PC-3 (cell line): ENCODE measurements around the gene TCHP. TPM values are rescaled to one million over a fixed set of nuclear protein-coding genes. Genes with fewer than 3 reads are reported as not detected.

Source experiments
- ATAC-seq: fragments of 200-7000 bp; cut with Tn5 transposase; 2 replicates; pipeline ENCODE4 v1.9.1; 2020; ENCODE audit warnings: mild to moderate bottlenecking, moderate library complexity
- BruUV-seq: library from RNA; stranded (reverse); fragments of 400-500 nt; replicated peaks from 2 replicates; lab custom pipeline; 2021; lab: Mats Ljungman, UMichigan
- CTCF ChIA-PET: fragments of 300-600 bp; sonication (Branson Sonifier 250); formaldehyde crosslinking; loops from one replicate; lab custom pipeline; 2022; ENCODE audit warnings: antibody characterized with exemption; lab: Charles Lee
- POLR2A ChIA-PET: fragments of 300-600 bp; sonication (Branson Sonifier 250); formaldehyde crosslinking; loops from one replicate; lab custom pipeline; 2022; ENCODE audit warnings: antibody characterized with exemption; ENCODE audit not compliant: unreplicated experiment; lab: Charles Lee
- DNase-seq: peaks from one replicate; pipeline ENCODE4 v3.0.0-alpha.2; 2015
- H2AFZ ChIP-seq: fragments of 300-600 bp; sonication (generic); 2 replicates; pipeline ENCODE4 v1.6.0; 2016; ENCODE audit warnings: antibody characterized with exemption, low read length
- H3F3A ChIP-seq: fragments of 300-600 bp; sonication (generic); one replicate; pipeline ENCODE4 v1.6.0; 2017; ENCODE audit warnings: antibody characterized with exemption, low read length, control low read depth, mild to moderate bottlenecking; ENCODE audit not compliant: unreplicated experiment
- H3K27ac ChIP-seq: fragments of 300-600 bp; sonication (generic); 2 replicates; pipeline ENCODE4 v1.5.1; 2016; ENCODE audit warnings: mild to moderate bottlenecking, low read length
- H3K27me3 ChIP-seq: fragments of 300-600 bp; sonication (generic); 2 replicates; pipeline ENCODE4 v1.6.1; 2016; ENCODE audit warnings: low read length, mixed read lengths
- H3K36me3 ChIP-seq: fragments of 300-600 bp; sonication (generic); 2 replicates; pipeline ENCODE4 v1.6.1; 2016; ENCODE audit warnings: low read depth, mixed run types, low read length, mixed read lengths
- H3K4me1 ChIP-seq: fragments of 300-600 bp; sonication (generic); 2 replicates; pipeline ENCODE4 v1.5.1; 2016; ENCODE audit warnings: low read length; ENCODE audit not compliant: insufficient read depth
- H3K4me2 ChIP-seq: fragments of 300-600 bp; sonication (generic); 2 replicates; pipeline ENCODE4 v1.6.0; 2016; ENCODE audit warnings: low read length
- H3K4me3 ChIP-seq: fragments of 300-600 bp; sonication (generic); 2 replicates; pipeline ENCODE4 v1.5.1; 2016; ENCODE audit warnings: mild to moderate bottlenecking, low read length, mixed read lengths
- H3K79me2 ChIP-seq: fragments of 300-600 bp; sonication (generic); 2 replicates; pipeline ENCODE4 v1.6.1; 2017; ENCODE audit warnings: low read length, mixed read lengths
- H3K9ac ChIP-seq: fragments of 300-600 bp; sonication (generic); 2 replicates; pipeline ENCODE4 v1.6.0; 2016; ENCODE audit warnings: mild to moderate bottlenecking, low read length
- H3K9me2 ChIP-seq: fragments of 300-600 bp; sonication (generic); replicated peaks from 2 replicates; pipeline ENCODE4 v1.6.1; 2016; ENCODE audit warnings: mixed run types, low read length, mixed read lengths
- H3K9me3 ChIP-seq: fragments of 300-600 bp; sonication (generic); 2 replicates; pipeline ENCODE4 v1.6.1; 2016; ENCODE audit warnings: low read length, mixed read lengths
- H4K20me1 ChIP-seq: fragments of 300-600 bp; sonication (generic); 2 replicates; pipeline ENCODE4 v1.6.1; 2016; ENCODE audit warnings: low read length, mixed read lengths
- CTCF ChIP-seq: fragments of 300-600 bp; sonication (generic); conservative IDR thresholded peaks from 2 replicates; pipeline ENCODE4 v1.5.1; 2017; ENCODE audit warnings: antibody characterized with exemption, low read depth, mild to moderate bottlenecking, low read length
- EZH2 ChIP-seq: fragments of 300-600 bp; sonication (generic); IDR thresholded peaks from one replicate; pipeline ENCODE4 v1.6.1; 2017; ENCODE audit warnings: antibody characterized with exemption, mild to moderate bottlenecking, low read length; ENCODE audit not compliant: unreplicated experiment
- EZH2phosphoT487 ChIP-seq: fragments of 300-600 bp; sonication (generic); IDR thresholded peaks from 2 replicates; pipeline ENCODE4 v1.6.1; 2018; ENCODE audit warnings: mild to moderate bottlenecking, antibody characterized with exemption, low read length, borderline replicate concordance
- intact Hi-C: fragments of 100-400 bp; cut with micrococcal nuclease; formaldehyde crosslinking; loops from 2 replicates; pipeline ENCODE4 v1.9.0; 2023
- total RNA-seq: library from RNA; depleted of rRNA; stranded (reverse); fragments of >200 nt; gene quantifications from 2 replicates; pipeline ENCODE4 v1.2.3, GENCODE V29; 2014

TCHP gene
- total RNA-seq, 1 experiment from 2014 or later, result 21.6 TPM

- intact Hi-C loops, result no loop called here
- TF ChIP-seq EZH2 (no peak), EZH2phosphoT487 (no peak), CTCF (no peak)
- no peaks in the 10 kb centered on the region for H3K27me3 ChIP-seq
- DNase-seq (no peak), ATAC-seq (no peak)
- H3K4me3 ChIP-seq, result no peak overlapping the region
- no peaks in the 10 kb centered on the region for H3K9me2 ChIP-seq
- no peak overlapping the region for H3K27ac ChIP-seq
- no TSS peak for BruUV-seq
- H3K4me2 ChIP-seq, result no peak overlapping the region
- no peaks in the 10 kb centered on the region for H3K4me1 ChIP-seq
- ChIA-PET CTCF (no interaction called here), POLR2A (no interaction called here)
- no peaks in the 10 kb centered on the region for H3F3A ChIP-seq
- no peak overlapping the region for H2AFZ ChIP-seq
- no peaks in the 10 kb centered on the region for H4K20me1 ChIP-seq
- H3K9me3 ChIP-seq, result no peaks in the 10 kb centered on the region
- no peak overlapping the region for H3K9ac ChIP-seq
- no peaks in the 10 kb centered on the region for H3K36me3 ChIP-seq
- H3K79me2 ChIP-seq, result no peaks in the 10 kb centered on the region
Observed at GRCh38 chr12:109925185-109925840, 25.2 kb downstream of the TCHP start.

- no peak overlapping the region for H3K4me3 ChIP-seq
- no peaks in the 10 kb centered on the region for H3K4me1 ChIP-seq
- intact Hi-C loops, result no loop called here
- no peaks in the 10 kb centered on the region for H3F3A ChIP-seq
- H3K27ac ChIP-seq, result no peak overlapping the region
- no peaks in the 10 kb centered on the region for H4K20me1 ChIP-seq
- DNase-seq (no peak), ATAC-seq (no peak)
- no peak overlapping the region for H2AFZ ChIP-seq
- H3K9me3 ChIP-seq, result no peaks in the 10 kb centered on the region
- no peaks in the 10 kb centered on the region for H3K27me3 ChIP-seq
- BruUV-seq, result no TSS peak
- ChIA-PET POLR2A (no interaction called here), CTCF (no interaction called here)
- no peak overlapping the region for H3K9ac ChIP-seq
- no peaks in the 10 kb centered on the region for H3K79me2 ChIP-seq
- no peaks in the 10 kb centered on the region for H3K9me2 ChIP-seq
- H3K36me3 ChIP-seq, result 0 out of 2 replicates have a peak, but pooled peaks cover under 1% of the 10 kb centered on the region
- H3K4me2 ChIP-seq, result no peak overlapping the region
- TF ChIP-seq CTCF (no peak), EZH2phosphoT487 (no peak), EZH2 (no peak)
Observed at GRCh38 chr12:109926016-109926415, 25.9 kb downstream of the TCHP start.

- Histone ChIP-seq H3K9ac (no peak overlapping the region), H3K4me3 (no peak overlapping the region), H3K9me3 (no peaks in the 10 kb centered on the region), H3K9me2 (no peaks in the 10 kb centered on the region), H3K27ac (no peak overlapping the region), H3K4me1 (no peaks in the 10 kb centered on the region), H3K27me3 (no peaks in the 10 kb centered on the region), H3F3A (no peaks in the 10 kb centered on the region), H2AFZ (no peak overlapping the region), H3K4me2 (no peak overlapping the region), H4K20me1 (no peaks in the 10 kb centered on the region), H3K79me2 (no peaks in the 10 kb centered on the region), H3K36me3 (0 out of 2 replicates have a peak, but pooled peaks cover 7% of the 10 kb centered on the region)
- BruUV-seq, result no TSS peak
- DNase-seq (no peak), ATAC-seq (no peak)
- ChIA-PET CTCF (no interaction called here), POLR2A (no interaction called here)
- intact Hi-C loops, result loop anchor here (1.0 kb wide), 1 partner anchor 73 kb away; no protein-coding TSS in a partner anchor
- TF ChIP-seq EZH2 (no peak), CTCF (no peak), EZH2phosphoT487 (no peak)
Observed at GRCh38 chr12:109926488-109927210, 26.6 kb downstream of the TCHP start.
